OCI-LY7 (cell line): ENCODE results near the gene SPRR1A. TPM values are rescaled to one million over a fixed set of nuclear protein-coding genes. Genes with fewer than 3 reads are reported as not detected.

Source experiments
- BruUV-seq: library from RNA; stranded (reverse); fragments of 400-500 nt; replicated peaks from 2 replicates; lab custom pipeline; 2021; lab: Mats Ljungman, UMichigan
- CTCF ChIA-PET: fragments of 300-600 bp; sonication (Branson Sonifier 250); formaldehyde crosslinking; loops from one replicate; lab custom pipeline; 2022; ENCODE audit warnings: antibody characterized with exemption; ENCODE audit not compliant: unreplicated experiment; lab: Charles Lee
- POLR2A ChIA-PET: fragments of 300-600 bp; sonication (Branson Sonifier 250); formaldehyde crosslinking; loops from one replicate; lab custom pipeline; 2022; ENCODE audit warnings: antibody characterized with exemption; lab: Charles Lee
- DNase-seq: peaks from one replicate; pipeline ENCODE4 v3.0.0-alpha.2; 2015; ENCODE audit warnings: low spot score
- H2AFZ ChIP-seq: fragments of 200-600 bp; sonication (generic), shearing (Covaris generic); 2 replicates; pipeline ENCODE4 v1.6.1; 2014; ENCODE audit warnings: mild to moderate bottlenecking, antibody characterized with exemption, low read length, moderate library complexity
- H3K27ac ChIP-seq: fragments of 200-600 bp; sonication (generic); 2 replicates; pipeline ENCODE4 v1.5.1; 2014; ENCODE audit warnings: mixed run types, low read depth, mild to moderate bottlenecking, moderate library complexity, low read length, inconsistent platforms; ENCODE audit not compliant: poor library complexity, severe bottlenecking
- H3K36me3 ChIP-seq: fragments of 200-600 bp; sonication (generic); 2 replicates; pipeline ENCODE4 v1.6.1; 2014; ENCODE audit warnings: mild to moderate bottlenecking, antibody characterized with exemption, low read length, moderate library complexity, mixed read lengths; ENCODE audit not compliant: insufficient read depth
- H3K4me1 ChIP-seq: fragments of 200-600 bp; sonication (generic); 2 replicates; pipeline ENCODE4 v1.5.1; 2014; ENCODE audit warnings: mild to moderate bottlenecking, low read length; ENCODE audit not compliant: insufficient read depth, poor library complexity, severe bottlenecking
- H3K4me2 ChIP-seq: fragments of 200-600 bp; sonication (generic); 2 replicates; pipeline ENCODE4 v1.6.1; 2014; ENCODE audit warnings: mild to moderate bottlenecking, low read length
- H3K4me3 ChIP-seq: fragments of 200-600 bp; sonication (generic); 2 replicates; pipeline ENCODE4 v1.5.1; 2014; ENCODE audit warnings: mild to moderate bottlenecking, low read depth, low read length; ENCODE audit not compliant: poor library complexity, severe bottlenecking
- H3K79me2 ChIP-seq: fragments of 200-600 bp; sonication (generic); 2 replicates; pipeline ENCODE4 v1.6.1; 2016; ENCODE audit warnings: low read depth, mild to moderate bottlenecking, low read length, moderate library complexity, mixed read lengths; ENCODE audit not compliant: insufficient read depth
- H3K9me2 ChIP-seq: fragments of 200-600 bp; sonication (generic); 2 replicates; pipeline ENCODE4 v1.6.1; 2016; ENCODE audit warnings: mild to moderate bottlenecking, low read length, mixed read lengths; ENCODE audit not compliant: insufficient read depth
- H3K9me3 ChIP-seq: fragments of 200-600 bp; sonication (generic); 2 replicates; pipeline ENCODE4 v1.6.1; 2014; ENCODE audit warnings: mild to moderate bottlenecking, mixed run types, low read length, mixed read lengths
- H4K20me1 ChIP-seq: fragments of 200-600 bp; sonication (generic); 2 replicates; pipeline ENCODE4 v1.6.1; 2014; ENCODE audit warnings: mild to moderate bottlenecking, antibody characterized with exemption, low read length, moderate library complexity, mixed read lengths; ENCODE audit not compliant: insufficient read depth
- EZH2phosphoT487 ChIP-seq: fragments of 200-600 bp; sonication (generic); IDR thresholded peaks from 2 replicates; pipeline ENCODE4 v1.6.1; 2018; ENCODE audit warnings: low read depth, borderline replicate concordance, mild to moderate bottlenecking, mixed run types, antibody characterized with exemption, low read length, moderate library complexity, mixed read lengths
- intact Hi-C: fragments of 100-400 bp; cut with micrococcal nuclease; formaldehyde crosslinking; loops from one replicate; pipeline ENCODE4 v1.10.0; 2022; ENCODE audit not compliant: unreplicated experiment
- total RNA-seq, 2 experiments: library from RNA; depleted of rRNA in 1 of 2; stranded (reverse); fragments of >200 nt in 1 of 2; shearing (Covaris generic) in 1 of 2; gene quantifications; 2 replicates each; pipeline ENCODE4 v1.2.3, GENCODE V29; 2014 to 2022
- TF ChIP-seq, protein P1 (sequence below): fragments of 200-600 bp; sonication (generic); conservative IDR thresholded peaks from 2 replicates; pipeline ENCODE4 v1.5.1; 2014; ENCODE audit warnings: mild to moderate bottlenecking, antibody characterized with exemption, low read length, moderate library complexity, mixed read lengths

Gene SPRR1A
- total RNA-seq, 2 experiments from 2014 or later = not detected

DNA sequence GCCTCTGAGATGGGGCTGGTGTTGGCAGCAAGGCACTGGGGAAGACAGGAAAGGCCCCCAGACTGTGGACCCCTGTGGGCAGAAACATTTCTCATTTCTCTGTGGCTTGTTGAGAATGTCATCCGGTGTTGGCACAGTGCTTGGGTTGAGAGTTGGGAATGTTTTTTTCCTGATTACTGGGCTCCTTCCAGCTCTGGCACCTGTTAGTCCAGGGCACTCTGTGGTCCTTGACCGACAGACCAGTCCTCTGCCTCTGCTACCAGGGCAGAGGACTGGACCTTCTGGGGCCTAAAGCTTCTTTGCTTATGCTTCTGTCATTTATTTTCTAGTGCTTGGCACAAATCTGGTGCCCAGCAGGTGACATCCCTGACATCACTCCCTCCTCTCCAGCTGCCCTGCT lies 41.7 kb upstream of the SPRR1A start:
- Histone ChIP-seq H3K4me2 (no peak overlapping the region), H3K36me3 (no peaks in the 10 kb centered on the region), H3K4me1 (no peaks in the 10 kb centered on the region), H2AFZ (no peak overlapping the region), H3K9me3 (no peaks in the 10 kb centered on the region), H4K20me1 (no peaks in the 10 kb centered on the region), H3K79me2 (no peaks in the 10 kb centered on the region), H3K27ac (no peak overlapping the region), H3K9me2 (no peaks in the 10 kb centered on the region), H3K4me3 (no peak overlapping the region)
- no peak for DNase-seq
- ChIA-PET CTCF (no interaction called here), POLR2A (interaction anchor here (0.5 kb wide), 1 partner anchor 19 kb away, joined by 5 read pairs; no protein-coding TSS in a partner anchor)
- intact Hi-C loops = no loop called here
- no TSS peak for BruUV-seq
- TF ChIP-seq, protein P1, sequence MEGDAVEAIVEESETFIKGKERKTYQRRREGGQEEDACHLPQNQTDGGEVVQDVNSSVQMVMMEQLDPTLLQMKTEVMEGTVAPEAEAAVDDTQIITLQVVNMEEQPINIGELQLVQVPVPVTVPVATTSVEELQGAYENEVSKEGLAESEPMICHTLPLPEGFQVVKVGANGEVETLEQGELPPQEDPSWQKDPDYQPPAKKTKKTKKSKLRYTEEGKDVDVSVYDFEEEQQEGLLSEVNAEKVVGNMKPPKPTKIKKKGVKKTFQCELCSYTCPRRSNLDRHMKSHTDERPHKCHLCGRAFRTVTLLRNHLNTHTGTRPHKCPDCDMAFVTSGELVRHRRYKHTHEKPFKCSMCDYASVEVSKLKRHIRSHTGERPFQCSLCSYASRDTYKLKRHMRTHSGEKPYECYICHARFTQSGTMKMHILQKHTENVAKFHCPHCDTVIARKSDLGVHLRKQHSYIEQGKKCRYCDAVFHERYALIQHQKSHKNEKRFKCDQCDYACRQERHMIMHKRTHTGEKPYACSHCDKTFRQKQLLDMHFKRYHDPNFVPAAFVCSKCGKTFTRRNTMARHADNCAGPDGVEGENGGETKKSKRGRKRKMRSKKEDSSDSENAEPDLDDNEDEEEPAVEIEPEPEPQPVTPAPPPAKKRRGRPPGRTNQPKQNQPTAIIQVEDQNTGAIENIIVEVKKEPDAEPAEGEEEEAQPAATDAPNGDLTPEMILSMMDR = no peak
- no peak for TF ChIP-seq EZH2phosphoT487

DNA sequence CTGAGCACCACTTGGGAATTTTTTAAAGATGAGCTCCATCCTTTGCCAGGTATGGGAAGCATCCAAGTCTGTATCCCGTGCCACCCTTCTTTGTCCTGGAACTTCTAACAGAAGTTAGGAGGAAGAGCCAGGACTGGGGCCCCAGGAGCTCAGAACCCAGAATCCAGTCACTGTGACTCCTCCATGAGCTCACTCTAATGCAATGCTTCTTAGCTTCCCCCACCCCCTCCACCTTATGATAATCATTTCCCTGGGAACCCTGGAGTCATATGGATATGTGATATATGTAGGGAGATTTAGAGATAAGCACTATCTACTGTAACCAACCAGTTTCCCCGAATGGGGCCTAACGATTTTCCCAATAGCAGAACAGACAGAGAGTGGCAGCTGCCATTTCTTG lies 37.6 kb upstream of the SPRR1A start:
- H3K4me1 ChIP-seq = no peaks in the 10 kb centered on the region
- no peak overlapping the region for H3K4me3 ChIP-seq
- intact Hi-C loops = no loop called here
- no peaks in the 10 kb centered on the region for H3K36me3 ChIP-seq
- TF ChIP-seq EZH2phosphoT487 = no peak
- TF ChIP-seq, protein P1 = no peak
- no peak overlapping the region for H3K4me2 ChIP-seq
- H3K9me3 ChIP-seq = no peaks in the 10 kb centered on the region
- no peaks in the 10 kb centered on the region for H4K20me1 ChIP-seq
- BruUV-seq = no TSS peak
- ChIA-PET POLR2A (no interaction called here), CTCF (no interaction called here)
- DNase-seq = no peak
- no peak overlapping the region for H3K27ac ChIP-seq
- no peak overlapping the region for H2AFZ ChIP-seq
- H3K79me2 ChIP-seq = no peaks in the 10 kb centered on the region
- H3K9me2 ChIP-seq = no peaks in the 10 kb centered on the region

GRCh38 chr1:152946651-152947256 lies 37.1 kb upstream of the SPRR1A start, which contains the start of gene SPRR5:
SPRR5 (plus strand) TSS chr1:152947206; CDS start chr1:152948555, 1,349 bp downstream.
- TF ChIP-seq, protein P1 = no peak
- H3K36me3 ChIP-seq = no peaks in the 10 kb centered on the region
- H3K4me2 ChIP-seq = no peak within 1 kb of the TSS
- no TSS peak for BruUV-seq
- intact Hi-C loops = no loop called here
- H3K79me2 ChIP-seq = no peaks in the 10 kb centered on the region
- H3K4me1 ChIP-seq = no peaks in the 10 kb centered on the region
- no peaks in the 10 kb centered on the region for H3K9me2 ChIP-seq
- ChIA-PET POLR2A (no interaction called here), CTCF (no interaction called here)
- DNase-seq = no peak
- no peak within 1 kb of the TSS for H3K27ac ChIP-seq
- no peak within 1 kb of the TSS for H3K4me3 ChIP-seq
- no peaks in the 10 kb centered on the region for H4K20me1 ChIP-seq
- no peaks in the 10 kb centered on the region for H3K9me3 ChIP-seq
- no peak within 1 kb of the TSS for H2AFZ ChIP-seq
